Mesothelial cell of epicardium (in vitro differentiated cells): ENCODE data around the gene KCTD6. TPM values are rescaled to one million over a fixed set of nuclear protein-coding genes. Genes with fewer than 3 reads are reported as not detected.

Source experiments
- DNase-seq, 2 experiments: peaks; one replicate each; pipeline ENCODE4 v3.0.0; 2021; ENCODE audit warnings: low spot score in 2 of 2; ENCODE audit not compliant: unreplicated experiment in 2 of 2
- H3K27ac Mint-ChIP-seq: 2 replicates; pipeline ENCODE4 v1.8.0; 2021; ENCODE audit warnings: mixed read lengths
- H3K27me3 Mint-ChIP-seq: 2 replicates; pipeline ENCODE4 v1.8.0; 2021; ENCODE audit warnings: low read depth, mixed read lengths
- H3K36me3 Mint-ChIP-seq: 2 replicates; pipeline ENCODE4 v1.8.0; 2021; ENCODE audit warnings: mixed read lengths
- H3K4me1 Mint-ChIP-seq: 2 replicates; pipeline ENCODE4 v1.8.0; 2021; ENCODE audit warnings: mixed read lengths
- H3K4me3 Mint-ChIP-seq: 2 replicates; pipeline ENCODE4 v1.8.0; 2021; ENCODE audit warnings: mild to moderate bottlenecking, moderate library complexity, mixed read lengths
- H3K9me3 Mint-ChIP-seq: 2 replicates; pipeline ENCODE4 v1.8.0; 2021; ENCODE audit warnings: mixed read lengths
- CTCF ChIP-seq: fragments of 200-600 bp; sonication (generic); IDR thresholded peaks from one replicate; pipeline ENCODE4 v1.5.0; 2021; ENCODE audit warnings: antibody characterized with exemption; ENCODE audit not compliant: unreplicated experiment
- total RNA-seq: library from RNA; stranded (reverse); gene quantifications from 3 replicates; pipeline ENCODE4 v1.2.1, GENCODE V29; 2021

Gene KCTD6
- total RNA-seq, 1 donor from 2014 or later = 13.1 TPM

GRCh38 chr3:58508437-58508836 is 16.5 kb downstream of the KCTD6 start:
- Mint-ChIP-seq H3K4me3 (no peak overlapping the region), H3K4me1 (peaks cover 23% of the 10 kb centered on the region), H3K36me3 (no peaks in the 10 kb centered on the region), H3K27me3 (no peaks in the 10 kb centered on the region), H3K27ac (peak overlapping the region; percentile 35), H3K9me3 (no peaks in the 10 kb centered on the region)
- TF ChIP-seq CTCF = no peak
- no peak for DNase-seq

GRCh38 chr3:58514405-58514804 is 22.5 kb downstream of the KCTD6 start:
- no peaks in the 10 kb centered on the region for H3K9me3 Mint-ChIP-seq
- DNase-seq = no peak
- no peak for TF ChIP-seq CTCF

GRCh38 chr3:58518291-58518789 is 26.4 kb downstream of the KCTD6 start:
- H3K36me3 Mint-ChIP-seq = no peaks in the 10 kb centered on the region
- H3K9me3 Mint-ChIP-seq = no peaks in the 10 kb centered on the region
- no peak overlapping the region for H3K4me3 Mint-ChIP-seq
- no peak for DNase-seq
- no peak for TF ChIP-seq CTCF
- peak overlapping the region; percentile 2 for H3K27ac Mint-ChIP-seq
- H3K27me3 Mint-ChIP-seq = peaks cover 16% of the 10 kb centered on the region
- peaks cover 8% of the 10 kb centered on the region for H3K4me1 Mint-ChIP-seq

More at GRCh38 chr3:58514405-58514804, 22.5 kb downstream of the KCTD6 start:
- no peaks in the 10 kb centered on the region for H3K36me3 Mint-ChIP-seq
- no peaks in the 10 kb centered on the region for H3K27me3 Mint-ChIP-seq
- peaks cover 8% of the 10 kb centered on the region for H3K4me1 Mint-ChIP-seq
- H3K4me3 Mint-ChIP-seq = no peak overlapping the region
- no peak overlapping the region for H3K27ac Mint-ChIP-seq

GRCh38 chr3:58519668-58520402 is 27.9 kb downstream of the KCTD6 start:
- no peak overlapping the region for H3K4me3 Mint-ChIP-seq
- no peaks in the 10 kb centered on the region for H3K36me3 Mint-ChIP-seq
- peaks cover 16% of the 10 kb centered on the region for H3K27me3 Mint-ChIP-seq
- H3K9me3 Mint-ChIP-seq = no peaks in the 10 kb centered on the region
- peaks cover 8% of the 10 kb centered on the region for H3K4me1 Mint-ChIP-seq
- no peak overlapping the region for H3K27ac Mint-ChIP-seq
- no peak for DNase-seq
- no peak for TF ChIP-seq CTCF

- Mint-ChIP-seq H3K4me3 (no peak overlapping the region), H3K9me3 (no peaks in the 10 kb centered on the region), H3K4me1 (peaks cover 8% of the 10 kb centered on the region), H3K27me3 (peaks cover 16% of the 10 kb centered on the region), H3K36me3 (no peaks in the 10 kb centered on the region), H3K27ac (no peak overlapping the region)
- DNase-seq = no peak
- no peak for TF ChIP-seq CTCF
These were observed 28.8 kb downstream of the KCTD6 start for GRCh38 chr3:58520403-58521335.
